Measurements from ENCODE around the gene CCDC68. TPM values are rescaled to one million over a fixed set of nuclear protein-coding genes. Genes with fewer than 3 reads are reported as not detected.

The CCDC68 gene
- total RNA-seq, 1 experiment from 2014 or later, result 6.6 TPM

DNA sequence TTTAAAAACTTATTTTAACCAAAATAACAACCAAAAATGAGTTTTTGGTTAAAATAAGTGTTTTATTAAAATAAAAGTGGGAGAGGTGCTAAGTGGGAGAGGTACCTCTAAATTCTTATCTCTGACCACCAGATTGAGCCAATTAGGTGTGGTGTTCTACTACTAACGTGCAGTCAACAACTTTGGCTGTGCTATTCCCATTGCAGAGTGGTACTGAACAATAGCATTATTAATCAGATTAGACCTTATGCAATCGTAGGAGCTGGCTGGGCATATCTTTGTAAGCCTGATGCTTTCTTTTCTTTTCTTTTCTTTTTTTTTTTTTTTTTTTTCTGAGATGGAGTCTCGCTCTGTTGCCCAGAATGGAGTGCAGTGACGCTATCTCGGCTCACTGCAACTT, 92.1 kb downstream of the CCDC68 start:
- no peaks in the 10 kb centered on the region for H4K20me1 ChIP-seq (ENCODE audit: insufficient read depth)
- H3K27ac ChIP-seq (ENCODE audit: low read depth, low read length), result no peak overlapping the region
- no peak overlapping the region for H2AFZ ChIP-seq (ENCODE audit: low read depth, low read length, poor library complexity, severe bottlenecking)
- BruUV-seq (replicated peaks), result no TSS peak
- H3K79me2 ChIP-seq (ENCODE audit: insufficient read depth, low read length), result no peaks in the 10 kb centered on the region
- H3K36me3 ChIP-seq (ENCODE audit: control insufficient read depth in 1 of 2, insufficient read depth in 2 of 2, low read length in 2 of 2), result no peaks in the 10 kb centered on the region
- H3K9me3 ChIP-seq (ENCODE audit: control insufficient read depth in 1 of 2, insufficient read depth in 1 of 2, low read depth in 1 of 2, low read length in 2 of 2), result no peaks in the 10 kb centered on the region
- RAD21 ChIA-PET (ENCODE audit: low non-redundant PET in 1 of 2, low total read pairs in 2 of 2, uncharacterized antibody in 2 of 2, unreplicated experiment in 2 of 2), result no interaction called here
- POLR2A ChIA-PET, result no interaction called here
- CTCF ChIA-PET, result no interaction called here
- ATAC-seq (no peak), DNase-seq (ENCODE audit: low read depth, low spot score) (no peak)
- no peak overlapping the region for H3K4me2 ChIP-seq (ENCODE audit: low read length)
- H3K9me2 ChIP-seq (ENCODE audit: insufficient read depth), result no peaks in the 10 kb centered on the region
- H3K9ac ChIP-seq (ENCODE audit: low read length), result no peak overlapping the region
- intact Hi-C loops (cut with micrococcal nuclease), result no loop called here
- no peaks in the 10 kb centered on the region for H3K27me3 ChIP-seq (ENCODE audit: insufficient read depth, low read length)
- H3K4me3 ChIP-seq (replicated peaks in 1 of 2; ENCODE audit: low read depth in 1 of 2, low read length in 2 of 2), result no peak overlapping the region
- H3K4me1 ChIP-seq (ENCODE audit: control insufficient read depth in 1 of 2, insufficient read depth in 2 of 2, low read length in 2 of 2), result no peaks in the 10 kb centered on the region
- no peak for TF ChIP-seq EZH2phosphoT487 (IDR thresholded peaks at IDR 0.05; ENCODE audit: borderline replicate concordance)
- TF ChIP-seq SP1 (IDR thresholded peaks at IDR 0.05; ENCODE audit: low read depth), result no peak
- no peak for TF ChIP-seq SIN3A (IDR thresholded peaks at IDR 0.05; ENCODE audit: low read depth)

DNA sequence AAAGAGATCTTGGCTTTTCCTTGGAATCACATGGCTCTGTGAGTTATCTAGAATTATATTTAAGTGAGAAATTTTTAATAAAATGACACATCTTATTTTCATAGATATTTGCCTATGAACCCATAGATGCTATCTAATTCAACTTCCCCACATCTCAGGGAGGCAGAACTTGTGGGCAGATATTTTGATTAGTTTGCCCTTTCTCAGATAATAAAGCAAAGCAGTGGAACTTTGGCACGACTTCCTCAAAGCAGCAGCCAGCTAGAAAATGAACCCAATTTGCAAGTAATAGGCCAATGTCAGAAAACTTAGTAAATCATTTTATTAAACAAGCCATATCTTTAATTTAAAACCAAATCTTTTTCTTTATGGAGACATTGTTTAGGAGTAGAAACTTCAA, 98.3 kb downstream of the CCDC68 start:
- no peaks in the 10 kb centered on the region for H3K9me3 ChIP-seq (ENCODE audit: control insufficient read depth in 1 of 2, insufficient read depth in 1 of 2, low read depth in 1 of 2, low read length in 2 of 2)
- ChIA-PET CTCF (no interaction called here), POLR2A (no interaction called here), RAD21 (ENCODE audit: low non-redundant PET in 1 of 2, low total read pairs in 2 of 2, uncharacterized antibody in 2 of 2, unreplicated experiment in 2 of 2) (no interaction called here)
- H3K4me1 ChIP-seq (ENCODE audit: control insufficient read depth in 1 of 2, insufficient read depth in 2 of 2, low read length in 2 of 2), result no peaks in the 10 kb centered on the region
- H2AFZ ChIP-seq (ENCODE audit: low read depth, low read length, poor library complexity, severe bottlenecking), result no peak overlapping the region
- no peaks in the 10 kb centered on the region for H3K79me2 ChIP-seq (ENCODE audit: insufficient read depth, low read length)
- H3K9me2 ChIP-seq (ENCODE audit: insufficient read depth), result no peaks in the 10 kb centered on the region
- no peak overlapping the region for H3K4me2 ChIP-seq (ENCODE audit: low read length)
- ATAC-seq, result no peak
- no peak for DNase-seq (ENCODE audit: low read depth, low spot score)
- no peak overlapping the region for H3K27ac ChIP-seq (ENCODE audit: low read depth, low read length)
- BruUV-seq (replicated peaks), result no TSS peak
- intact Hi-C loops (cut with micrococcal nuclease), result no loop called here
- no peak overlapping the region for H3K4me3 ChIP-seq (replicated peaks in 1 of 2; ENCODE audit: low read depth in 1 of 2, low read length in 2 of 2)
- TF ChIP-seq, protein P1, sequence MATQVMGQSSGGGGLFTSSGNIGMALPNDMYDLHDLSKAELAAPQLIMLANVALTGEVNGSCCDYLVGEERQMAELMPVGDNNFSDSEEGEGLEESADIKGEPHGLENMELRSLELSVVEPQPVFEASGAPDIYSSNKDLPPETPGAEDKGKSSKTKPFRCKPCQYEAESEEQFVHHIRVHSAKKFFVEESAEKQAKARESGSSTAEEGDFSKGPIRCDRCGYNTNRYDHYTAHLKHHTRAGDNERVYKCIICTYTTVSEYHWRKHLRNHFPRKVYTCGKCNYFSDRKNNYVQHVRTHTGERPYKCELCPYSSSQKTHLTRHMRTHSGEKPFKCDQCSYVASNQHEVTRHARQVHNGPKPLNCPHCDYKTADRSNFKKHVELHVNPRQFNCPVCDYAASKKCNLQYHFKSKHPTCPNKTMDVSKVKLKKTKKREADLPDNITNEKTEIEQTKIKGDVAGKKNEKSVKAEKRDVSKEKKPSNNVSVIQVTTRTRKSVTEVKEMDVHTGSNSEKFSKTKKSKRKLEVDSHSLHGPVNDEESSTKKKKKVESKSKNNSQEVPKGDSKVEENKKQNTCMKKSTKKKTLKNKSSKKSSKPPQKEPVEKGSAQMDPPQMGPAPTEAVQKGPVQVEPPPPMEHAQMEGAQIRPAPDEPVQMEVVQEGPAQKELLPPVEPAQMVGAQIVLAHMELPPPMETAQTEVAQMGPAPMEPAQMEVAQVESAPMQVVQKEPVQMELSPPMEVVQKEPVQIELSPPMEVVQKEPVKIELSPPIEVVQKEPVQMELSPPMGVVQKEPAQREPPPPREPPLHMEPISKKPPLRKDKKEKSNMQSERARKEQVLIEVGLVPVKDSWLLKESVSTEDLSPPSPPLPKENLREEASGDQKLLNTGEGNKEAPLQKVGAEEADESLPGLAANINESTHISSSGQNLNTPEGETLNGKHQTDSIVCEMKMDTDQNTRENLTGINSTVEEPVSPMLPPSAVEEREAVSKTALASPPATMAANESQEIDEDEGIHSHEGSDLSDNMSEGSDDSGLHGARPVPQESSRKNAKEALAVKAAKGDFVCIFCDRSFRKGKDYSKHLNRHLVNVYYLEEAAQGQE (IDR thresholded peaks at IDR 0.05; ENCODE audit: low read depth), result no peak
- TF ChIP-seq TCF7L2 (IDR thresholded peaks at IDR 0.05; ENCODE audit: borderline replicate concordance, extremely low read depth, insufficient read depth, insufficient read length) (no peak), YY1 (IDR thresholded peaks at IDR 0.05; ENCODE audit: extremely low read depth, insufficient replicate concordance, low read depth, low read length) (no peak), EGR1 (IDR thresholded peaks at IDR 0.05; ENCODE audit: low read depth) (no peak), SIN3A (IDR thresholded peaks at IDR 0.05; ENCODE audit: low read depth) (no peak), SP1 (IDR thresholded peaks at IDR 0.05; ENCODE audit: low read depth) (no peak), RAD21 (IDR thresholded peaks at IDR 0.05; ENCODE audit: low read depth) (no peak), POLR2A (IDR thresholded peaks at IDR 0.05; ENCODE audit: borderline replicate concordance, extremely low read depth, insufficient read depth, insufficient read length) (no peak), CTCF (IDR thresholded peaks at IDR 0.05 in 2 of 3, conservative IDR thresholded peaks at IDR 0.05 in 1 of 3; ENCODE audit: borderline replicate concordance in 1 of 3, insufficient read depth in 1 of 3, low read depth in 2 of 3, low read length in 2 of 3) (no peak)
- TF ChIP-seq, protein P2, sequence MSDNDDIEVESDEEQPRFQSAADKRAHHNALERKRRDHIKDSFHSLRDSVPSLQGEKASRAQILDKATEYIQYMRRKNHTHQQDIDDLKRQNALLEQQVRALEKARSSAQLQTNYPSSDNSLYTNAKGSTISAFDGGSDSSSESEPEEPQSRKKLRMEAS (IDR thresholded peaks at IDR 0.05), result no peak
- no peaks in the 10 kb centered on the region for H3K27me3 ChIP-seq (ENCODE audit: insufficient read depth, low read length)
- no peaks in the 10 kb centered on the region for H4K20me1 ChIP-seq (ENCODE audit: insufficient read depth)
- no peak overlapping the region for H3K9ac ChIP-seq (ENCODE audit: low read length)
- H3K36me3 ChIP-seq (ENCODE audit: control insufficient read depth in 1 of 2, insufficient read depth in 2 of 2, low read length in 2 of 2), result no peaks in the 10 kb centered on the region

Data from HCT116 (cell line).